Lower leg skin (tissue), 3 donors: Measurements from ENCODE around the gene LINGO3.

Experiments
- CTCF ChIP-seq, 3 donors: fragments of 450-650 bp; IDR thresholded peaks; one replicate each; pipeline ENCODE4 v1.5.1; 2016; ENCODE audit warnings: antibody characterized with exemption in 3 of 3, mild to moderate bottlenecking in 3 of 3, moderate library complexity in 2 of 3
- POLR2A ChIP-seq, 2 donors: fragments of 450-650 bp; IDR thresholded peaks; one replicate each; pipeline ENCODE4 v1.6.1; 2016 to 2017; ENCODE audit warnings: antibody characterized with exemption in 2 of 2, mild to moderate bottlenecking in 1 of 2, moderate library complexity in 1 of 2

GRCh38 chr19:2353159-2353886 lies 45.4 kb upstream of the LINGO3 start:
- TF ChIP-seq CTCF (IDR thresholded peaks at IDR 0.05) (no peak), POLR2A (IDR thresholded peaks at IDR 0.05) (no peak)
